Measurements from ENCODE around the gene BCL2L15.

The BCL2L15 gene

DNA sequence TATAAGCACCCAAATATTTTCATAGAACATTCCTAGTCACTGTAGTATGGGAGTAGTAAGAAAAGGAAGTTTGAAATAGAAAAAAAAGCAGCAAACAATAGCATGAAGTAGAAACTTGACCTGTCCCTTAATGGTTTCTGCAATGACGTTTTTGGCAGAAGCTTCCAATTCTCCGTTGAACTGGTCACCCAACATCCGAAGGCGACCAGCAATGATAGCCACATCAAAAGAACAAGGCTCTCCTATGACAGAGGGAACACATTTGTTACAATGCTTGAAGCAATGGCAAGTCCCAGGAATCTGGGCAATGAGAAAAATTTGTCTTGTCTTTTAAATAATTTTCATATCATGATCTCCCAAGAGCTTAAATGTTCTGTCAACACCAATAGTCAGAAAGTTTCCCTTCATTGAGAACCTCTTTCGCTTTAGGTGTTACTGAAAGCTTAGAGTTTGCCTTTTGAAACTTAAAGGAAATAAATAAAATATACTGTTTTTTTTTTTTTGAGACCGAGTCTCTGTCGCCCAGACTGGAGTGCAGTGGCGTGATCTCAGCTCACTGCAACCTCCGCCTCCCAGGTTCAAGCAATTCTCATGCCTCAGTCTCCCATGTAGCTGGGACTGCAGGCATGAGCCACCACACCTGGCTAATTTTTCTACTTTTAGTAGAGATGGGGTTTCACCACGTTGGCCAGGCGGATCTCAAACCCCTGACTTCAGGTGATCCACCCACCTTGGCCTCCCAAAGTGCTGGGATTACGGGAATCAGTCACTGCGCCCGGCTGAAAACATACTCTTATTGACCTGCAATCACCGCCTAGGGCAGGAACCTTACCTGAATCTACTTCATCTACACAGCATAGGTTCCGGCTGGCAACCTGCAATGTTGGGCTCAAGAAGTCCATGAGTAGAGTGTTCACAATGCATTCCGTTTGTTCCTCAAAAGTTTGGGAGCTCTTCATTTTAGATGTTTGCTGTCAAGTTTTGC, 672 bp downstream of the BCL2L15 start:
- TF ChIP-seq EZH2phosphoT487 (IDR thresholded peaks at IDR 0.05; ENCODE audit: low read length) (no peak), EZH2 (optimal IDR thresholded peaks at IDR 0.05; ENCODE audit: low read depth, low read length) (no peak)
- TF ChIP-seq, protein P1, sequence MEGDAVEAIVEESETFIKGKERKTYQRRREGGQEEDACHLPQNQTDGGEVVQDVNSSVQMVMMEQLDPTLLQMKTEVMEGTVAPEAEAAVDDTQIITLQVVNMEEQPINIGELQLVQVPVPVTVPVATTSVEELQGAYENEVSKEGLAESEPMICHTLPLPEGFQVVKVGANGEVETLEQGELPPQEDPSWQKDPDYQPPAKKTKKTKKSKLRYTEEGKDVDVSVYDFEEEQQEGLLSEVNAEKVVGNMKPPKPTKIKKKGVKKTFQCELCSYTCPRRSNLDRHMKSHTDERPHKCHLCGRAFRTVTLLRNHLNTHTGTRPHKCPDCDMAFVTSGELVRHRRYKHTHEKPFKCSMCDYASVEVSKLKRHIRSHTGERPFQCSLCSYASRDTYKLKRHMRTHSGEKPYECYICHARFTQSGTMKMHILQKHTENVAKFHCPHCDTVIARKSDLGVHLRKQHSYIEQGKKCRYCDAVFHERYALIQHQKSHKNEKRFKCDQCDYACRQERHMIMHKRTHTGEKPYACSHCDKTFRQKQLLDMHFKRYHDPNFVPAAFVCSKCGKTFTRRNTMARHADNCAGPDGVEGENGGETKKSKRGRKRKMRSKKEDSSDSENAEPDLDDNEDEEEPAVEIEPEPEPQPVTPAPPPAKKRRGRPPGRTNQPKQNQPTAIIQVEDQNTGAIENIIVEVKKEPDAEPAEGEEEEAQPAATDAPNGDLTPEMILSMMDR (IDR thresholded peaks at IDR 0.05; ENCODE audit: low read length): no peak
- Histone ChIP-seq H3K79me2 (ENCODE audit: low read length) (no peaks in the 10 kb centered on the region), H3K36me3 (replicated peaks; ENCODE audit: insufficient read depth, low read length) (no peaks in the 10 kb centered on the region), H3K27ac (ENCODE audit: low read length) (no peak overlapping the region), H2AFZ (ENCODE audit: low read length) (no peak overlapping the region), H3K4me1 (ENCODE audit: low read length) (peaks cover 2% of the 10 kb centered on the region; the same call in 1 of the 2 replicates), H3K4me2 (ENCODE audit: low read depth, low read length) (no peak overlapping the region), H3K9me3 (replicated peaks; ENCODE audit: insufficient read depth, low read length) (no peaks in the 10 kb centered on the region), H4K20me1 (ENCODE audit: insufficient read depth, low read length) (no peaks in the 10 kb centered on the region), H3K4me3 (ENCODE audit: low read length) (no peak overlapping the region), H3F3A (ENCODE audit: insufficient read depth, low read length) (no peaks in the 10 kb centered on the region), H3K9ac (ENCODE audit: low read length) (no peak overlapping the region), H3K27me3 (replicated peaks; ENCODE audit: insufficient read depth, low read length) (no peaks in the 10 kb centered on the region), H3K9me2 (replicated peaks; ENCODE audit: insufficient read depth, low read length) (no peaks in the 10 kb centered on the region)
- DNase-seq: no peak

DNA sequence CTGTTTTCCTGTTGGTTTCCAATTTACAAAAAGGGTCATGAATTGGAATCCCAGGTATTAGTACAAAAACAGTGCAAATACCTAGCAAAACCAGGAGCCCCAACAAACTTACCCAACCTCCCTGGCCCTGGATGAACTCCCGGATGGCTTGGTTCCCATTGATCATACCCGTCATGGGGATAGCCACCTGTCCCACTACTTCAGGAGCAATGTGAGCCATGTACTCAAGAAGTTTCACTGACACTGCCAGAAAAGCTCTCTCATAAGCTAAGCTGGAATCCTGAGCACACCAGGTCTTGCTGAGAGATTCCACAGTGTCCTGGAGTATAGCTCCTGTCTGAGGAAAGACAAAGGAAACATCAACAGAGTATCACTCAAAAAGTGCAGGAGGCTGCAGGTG, 5.7 kb downstream of the BCL2L15 start:
- Histone ChIP-seq H3K79me2 (ENCODE audit: low read length) (no peaks in the 10 kb centered on the region), H3K4me2 (ENCODE audit: low read depth, low read length) (no peak overlapping the region), H3K9me2 (replicated peaks; ENCODE audit: insufficient read depth, low read length) (no peaks in the 10 kb centered on the region), H3K4me1 (ENCODE audit: low read length) (peaks cover 5% of the 10 kb centered on the region; the same call in 1 of the 2 replicates), H3K9me3 (replicated peaks; ENCODE audit: insufficient read depth, low read length) (no peaks in the 10 kb centered on the region), H3K27me3 (replicated peaks; ENCODE audit: insufficient read depth, low read length) (no peaks in the 10 kb centered on the region), H4K20me1 (ENCODE audit: insufficient read depth, low read length) (no peaks in the 10 kb centered on the region), H3K4me3 (ENCODE audit: low read length) (no peak overlapping the region), H2AFZ (ENCODE audit: low read length) (no peak overlapping the region), H3F3A (ENCODE audit: insufficient read depth, low read length) (no peaks in the 10 kb centered on the region), H3K27ac (ENCODE audit: low read length) (no peak overlapping the region), H3K36me3 (replicated peaks; ENCODE audit: insufficient read depth, low read length) (no peaks in the 10 kb centered on the region), H3K9ac (ENCODE audit: low read length) (no peak overlapping the region)
- TF ChIP-seq, protein P1 (IDR thresholded peaks at IDR 0.05; ENCODE audit: low read length): no peak
- TF ChIP-seq EZH2 (optimal IDR thresholded peaks at IDR 0.05; ENCODE audit: low read depth, low read length): no peak
- no peak for TF ChIP-seq EZH2phosphoT487 (IDR thresholded peaks at IDR 0.05; ENCODE audit: low read length)
- DNase-seq: no peak

DNA sequence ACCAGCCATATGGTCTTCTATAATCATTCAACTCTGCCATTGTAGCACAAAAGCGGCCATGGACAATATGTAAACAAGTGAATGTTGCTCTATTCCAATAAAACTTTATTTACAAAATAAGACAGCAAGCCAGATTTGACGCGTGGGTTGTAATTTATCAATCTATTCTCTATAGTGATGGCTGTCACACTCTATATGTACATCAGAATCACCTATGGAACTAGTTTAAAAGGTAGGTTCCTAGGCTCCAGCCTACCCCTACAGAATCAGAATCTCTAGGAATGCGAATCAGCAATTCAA, 7.7 kb downstream of the BCL2L15 start:
- Histone ChIP-seq H3K79me2 (ENCODE audit: low read length) (no peaks in the 10 kb centered on the region), H3K36me3 (replicated peaks; ENCODE audit: insufficient read depth, low read length) (no peaks in the 10 kb centered on the region), H3K27me3 (replicated peaks; ENCODE audit: insufficient read depth, low read length) (no peaks in the 10 kb centered on the region), H3K4me1 (ENCODE audit: low read length) (peaks cover 5% of the 10 kb centered on the region; the same call in 1 of the 2 replicates), H2AFZ (ENCODE audit: low read length) (no peak overlapping the region), H3K9me3 (replicated peaks; ENCODE audit: insufficient read depth, low read length) (no peaks in the 10 kb centered on the region), H3K9ac (ENCODE audit: low read length) (no peak overlapping the region), H3K4me3 (ENCODE audit: low read length) (no peak overlapping the region), H3K4me2 (ENCODE audit: low read depth, low read length) (no peak overlapping the region), H3K9me2 (replicated peaks; ENCODE audit: insufficient read depth, low read length) (no peaks in the 10 kb centered on the region), H4K20me1 (ENCODE audit: insufficient read depth, low read length) (no peaks in the 10 kb centered on the region), H3F3A (ENCODE audit: insufficient read depth, low read length) (no peaks in the 10 kb centered on the region), H3K27ac (ENCODE audit: low read length) (no peak overlapping the region)
- TF ChIP-seq EZH2 (optimal IDR thresholded peaks at IDR 0.05; ENCODE audit: low read depth, low read length): no peak
- TF ChIP-seq, protein P1 (IDR thresholded peaks at IDR 0.05; ENCODE audit: low read length): no peak
- no peak for TF ChIP-seq EZH2phosphoT487 (IDR thresholded peaks at IDR 0.05; ENCODE audit: low read length)
- DNase-seq: no peak

Measured in MM.1S (cell line).